IPS-20b (cell line): Measurements from ENCODE around the gene TDP1.

ENCODE experiments used
- H3K27ac ChIP-seq: one replicate; pipeline ENCODE4 v1.5.1; 2013; ENCODE audit warnings: low read length
- H3K27me3 ChIP-seq: 2 replicates; pipeline ENCODE4 v1.6.1; 2013; ENCODE audit warnings: mild to moderate bottlenecking, low read length, inconsistent platforms; ENCODE audit not compliant: insufficient read depth
- H3K36me3 ChIP-seq: 2 replicates; pipeline ENCODE4 v1.6.1; 2013; ENCODE audit warnings: low read depth, mild to moderate bottlenecking, inconsistent platforms, low read length, moderate library complexity; ENCODE audit not compliant: insufficient read depth
- H3K4me1 ChIP-seq: 2 replicates; pipeline ENCODE4 v1.6.1; 2013; ENCODE audit warnings: mild to moderate bottlenecking, control low read depth, inconsistent platforms, low read length, moderate library complexity; ENCODE audit not compliant: insufficient read depth
- H3K4me3 ChIP-seq: 2 replicates; pipeline ENCODE4 v1.5.1; 2013; ENCODE audit warnings: mild to moderate bottlenecking, low read length, inconsistent platforms
- H3K9ac ChIP-seq: 2 replicates; pipeline ENCODE4 v1.6.1; 2013; ENCODE audit warnings: low read depth, mild to moderate bottlenecking, inconsistent platforms, low read length, moderate library complexity
- H3K9me3 ChIP-seq: 2 replicates; pipeline ENCODE4 v1.6.1; 2013; ENCODE audit warnings: mild to moderate bottlenecking, low read depth, low read length, inconsistent platforms; ENCODE audit not compliant: insufficient read depth

Gene TDP1

GRCh38 chr14:89918721-89919120 lies 37.0 kb upstream of the TDP1 start:
- H3K27ac ChIP-seq: no peak overlapping the region
- no peak overlapping the region for H3K9ac ChIP-seq
- H3K9me3 ChIP-seq: no peaks in the 10 kb centered on the region
- no peak overlapping the region for H3K4me3 ChIP-seq
- peaks cover 2% of the 10 kb centered on the region; the same call in 1 of the 2 replicates for H3K4me1 ChIP-seq
- no peaks in the 10 kb centered on the region for H3K36me3 ChIP-seq
- no peaks in the 10 kb centered on the region for H3K27me3 ChIP-seq

DNA sequence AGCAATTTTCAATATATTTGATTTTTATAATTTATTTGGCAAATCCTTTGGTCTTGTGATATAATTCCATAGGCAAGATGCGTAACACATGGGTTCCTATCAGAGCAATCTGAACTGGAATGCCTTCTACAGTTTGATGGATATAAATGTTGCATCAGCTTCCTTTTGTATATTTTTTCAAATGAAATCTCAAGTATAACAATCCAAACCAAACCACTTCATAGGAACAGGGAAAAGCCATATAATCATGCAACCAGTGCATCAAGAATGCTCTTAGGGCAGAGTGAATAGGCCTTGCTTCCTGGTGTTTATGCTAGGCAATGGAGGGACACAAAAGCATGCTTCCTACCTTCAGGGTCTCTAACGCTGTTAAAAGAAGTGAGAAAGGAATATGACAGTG lies 35.7 kb upstream of the TDP1 start:
- Histone ChIP-seq H3K9me3 (no peaks in the 10 kb centered on the region), H3K9ac (no peak overlapping the region), H3K4me1 (peaks cover 3% of the 10 kb centered on the region; the same call in 1 of the 2 replicates), H3K4me3 (no peak overlapping the region), H3K36me3 (no peaks in the 10 kb centered on the region), H3K27me3 (no peaks in the 10 kb centered on the region), H3K27ac (no peak overlapping the region)

- Histone ChIP-seq H3K27ac (no peak overlapping the region), H3K4me1 (peaks cover 3% of the 10 kb centered on the region; the same call in 1 of the 2 replicates), H3K27me3 (no peaks in the 10 kb centered on the region), H3K9me3 (no peaks in the 10 kb centered on the region), H3K36me3 (no peaks in the 10 kb centered on the region), H3K4me3 (no peak overlapping the region), H3K9ac (no peak overlapping the region)
Observed at GRCh38 chr14:89921346-89921745, 34.4 kb upstream of the TDP1 start.

DNA sequence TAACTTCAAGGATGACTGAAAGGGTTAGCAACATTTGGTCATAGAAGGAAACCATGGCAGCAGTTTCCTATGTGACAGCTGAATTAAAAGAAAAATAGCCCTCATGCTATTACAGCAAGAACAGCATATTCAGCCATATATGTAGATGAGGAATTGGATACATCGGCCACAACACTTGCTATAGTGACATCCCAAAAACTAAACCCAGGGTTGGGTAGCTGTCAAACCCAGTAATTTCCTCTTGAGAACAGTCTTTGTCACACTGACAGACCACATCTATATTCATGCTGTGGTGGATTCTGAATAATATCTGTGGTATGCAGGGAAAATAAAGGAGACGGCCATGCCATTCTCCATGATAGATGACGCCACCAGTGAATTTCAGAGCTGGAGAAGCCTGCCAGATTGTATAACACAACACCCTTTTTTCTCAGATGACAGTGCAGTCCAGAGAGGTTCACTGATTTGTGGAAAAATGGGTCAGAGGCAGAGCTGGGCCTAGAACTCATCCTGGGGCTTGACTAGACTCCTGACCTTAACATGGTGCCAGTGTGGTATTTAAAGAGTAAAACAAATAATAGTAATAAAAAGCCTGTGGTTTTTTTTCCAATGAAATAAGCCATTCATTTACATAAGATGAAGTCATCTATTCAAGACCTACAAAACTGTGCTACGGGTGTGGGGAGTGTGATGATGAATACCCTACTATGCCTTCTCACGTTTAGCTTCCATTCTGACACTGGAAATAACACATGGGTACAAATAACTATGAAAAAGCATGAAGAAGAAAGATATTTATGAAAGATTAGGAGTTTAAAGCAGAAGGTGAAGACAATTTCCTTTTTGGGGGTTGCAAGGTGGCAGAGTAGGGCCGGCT lies 33.5 kb upstream of the TDP1 start:
- Histone ChIP-seq H3K4me3 (no peak overlapping the region), H3K36me3 (no peaks in the 10 kb centered on the region), H3K9me3 (no peaks in the 10 kb centered on the region), H3K27ac (no peak overlapping the region), H3K9ac (no peak overlapping the region), H3K4me1 (peaks cover 3% of the 10 kb centered on the region; the same call in 1 of the 2 replicates), H3K27me3 (no peaks in the 10 kb centered on the region)

DNA sequence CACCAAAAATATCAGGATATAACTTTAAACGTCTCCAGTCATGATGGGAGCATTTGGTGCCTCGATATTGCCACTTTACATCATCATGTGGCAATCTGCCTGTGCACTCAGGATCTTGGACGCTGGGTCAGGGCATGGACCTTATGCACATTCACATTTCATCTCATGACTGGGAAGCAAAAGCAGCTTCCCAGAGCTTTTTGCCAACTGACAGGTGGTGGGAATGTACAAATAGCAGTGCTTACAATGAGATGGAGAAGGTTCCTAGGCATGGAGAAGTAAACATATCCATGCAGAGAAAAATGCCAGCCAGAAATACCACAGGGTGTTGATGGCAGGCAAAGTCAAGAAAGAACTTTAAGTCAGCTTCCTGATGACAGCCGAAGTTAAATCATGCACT lies 31.5 kb upstream of the TDP1 start:
- H3K4me3 ChIP-seq: no peak overlapping the region
- H3K4me1 ChIP-seq: peaks cover 3% of the 10 kb centered on the region; the same call in 1 of the 2 replicates
- no peak overlapping the region for H3K9ac ChIP-seq
- H3K27me3 ChIP-seq: no peaks in the 10 kb centered on the region
- H3K27ac ChIP-seq: no peak overlapping the region
- no peaks in the 10 kb centered on the region for H3K36me3 ChIP-seq
- no peaks in the 10 kb centered on the region for H3K9me3 ChIP-seq

- Histone ChIP-seq H3K4me1 (peaks cover 3% of the 10 kb centered on the region; the same call in 1 of the 2 replicates), H3K9me3 (no peaks in the 10 kb centered on the region), H3K27ac (no peak overlapping the region), H3K27me3 (no peaks in the 10 kb centered on the region), H3K9ac (no peak overlapping the region), H3K36me3 (0 out of 2 replicates have a peak, but pooled peaks cover under 1% of the 10 kb centered on the region), H3K4me3 (no peak overlapping the region)
Observed at GRCh38 chr14:89926694-89927093, 29.0 kb upstream of the TDP1 start.

DNA sequence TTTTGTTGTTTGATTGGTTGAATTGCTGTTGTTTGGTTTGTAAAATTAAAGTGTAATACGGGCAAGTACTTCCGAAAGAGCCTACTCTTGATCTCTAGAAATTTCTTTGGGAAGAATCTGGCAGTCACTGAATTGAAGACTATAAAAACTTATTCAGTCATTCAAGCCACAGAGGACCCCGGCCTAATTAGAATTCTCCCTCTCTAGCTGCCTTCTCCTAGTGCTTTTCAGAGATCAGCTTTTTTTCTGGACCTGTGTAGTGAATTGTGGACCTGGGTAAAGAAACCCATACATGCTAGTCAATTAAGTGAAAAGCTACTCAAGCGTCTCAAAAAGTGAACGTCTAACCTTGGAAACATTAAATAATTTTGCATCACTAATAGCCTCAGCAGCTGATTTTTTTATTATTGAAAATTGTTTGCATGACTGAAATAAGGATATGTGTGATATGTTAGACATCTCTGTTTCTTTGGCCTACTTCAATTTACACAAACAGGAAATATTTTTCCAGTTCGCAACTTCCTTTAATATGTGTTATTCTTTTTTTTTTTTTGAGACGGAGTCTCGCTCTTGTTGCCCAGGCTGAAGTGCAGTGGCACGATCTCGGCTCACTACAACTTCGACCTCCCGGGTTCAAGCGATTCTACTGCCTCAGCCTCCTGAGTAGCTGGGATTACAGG lies 28.4 kb upstream of the TDP1 start:
- Histone ChIP-seq H3K36me3 (0 out of 2 replicates have a peak, but pooled peaks cover 5% of the 10 kb centered on the region), H3K27me3 (no peaks in the 10 kb centered on the region), H3K9me3 (no peaks in the 10 kb centered on the region), H3K4me3 (no peak overlapping the region), H3K4me1 (peaks cover 3% of the 10 kb centered on the region; the same call in 1 of the 2 replicates), H3K9ac (no peak overlapping the region), H3K27ac (no peak overlapping the region)

- Histone ChIP-seq H3K9me3 (no peaks in the 10 kb centered on the region), H3K27ac (no peak overlapping the region), H3K4me1 (no peaks in the 10 kb centered on the region)
Observed at GRCh38 chr14:89933002-89933401, 22.7 kb upstream of the TDP1 start.

GRCh38 chr14:89936654-89937185 lies 19.0 kb upstream of the TDP1 start:
- Histone ChIP-seq H3K36me3 (0 out of 2 replicates have a peak, but pooled peaks cover 4% of the 10 kb centered on the region), H3K27ac (no peak overlapping the region), H3K9ac (no peak overlapping the region), H3K27me3 (no peaks in the 10 kb centered on the region), H3K4me3 (no peak overlapping the region), H3K4me1 (no peaks in the 10 kb centered on the region), H3K9me3 (no peaks in the 10 kb centered on the region)

More at GRCh38 chr14:89933002-89933401, 22.7 kb upstream of the TDP1 start:
- Histone ChIP-seq H3K36me3 (0 out of 2 replicates have a peak, but pooled peaks cover 5% of the 10 kb centered on the region), H3K4me3 (no peak overlapping the region), H3K27me3 (no peaks in the 10 kb centered on the region), H3K9ac (no peak overlapping the region)

DNA sequence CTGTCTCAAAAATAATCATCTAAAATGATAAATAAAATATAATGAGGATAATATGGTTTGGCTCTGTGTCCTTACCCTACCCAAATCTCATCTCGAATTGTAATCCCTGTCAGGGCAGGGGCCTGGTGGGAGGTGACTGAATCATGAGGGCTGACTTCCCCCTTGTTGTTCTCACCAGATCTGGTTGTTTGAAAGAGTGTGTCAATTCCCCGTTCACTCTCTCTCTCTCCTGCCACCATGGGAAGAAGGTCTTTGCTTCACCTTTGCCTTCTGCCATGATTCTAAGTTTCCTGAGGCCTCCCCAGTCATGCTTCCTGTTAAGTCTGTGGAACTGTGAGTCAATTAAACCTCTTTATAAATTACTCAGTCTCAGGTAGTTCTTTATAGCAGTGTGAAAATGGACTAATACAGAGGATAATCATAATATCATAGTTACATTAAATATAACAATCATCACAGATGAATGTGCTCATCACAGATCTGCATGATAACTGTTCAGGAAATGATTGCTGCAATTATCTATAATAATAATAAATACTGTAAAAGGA lies 13.8 kb upstream of the TDP1 start:
- Histone ChIP-seq H3K36me3 (no peaks in the 10 kb centered on the region), H3K4me3 (no peak overlapping the region), H3K4me1 (no peaks in the 10 kb centered on the region), H3K9ac (no peak overlapping the region), H3K9me3 (no peaks in the 10 kb centered on the region), H3K27ac (no peak overlapping the region), H3K27me3 (no peaks in the 10 kb centered on the region)

- no peaks in the 10 kb centered on the region for H3K27me3 ChIP-seq
Observed at GRCh38 chr14:89947344-89947743, 8.4 kb upstream of the TDP1 start.

More at GRCh38 chr14:89947344-89947743, 8.4 kb upstream of the TDP1 start:
- no peak overlapping the region for H3K27ac ChIP-seq
- peaks cover 10% of the 10 kb centered on the region for H3K36me3 ChIP-seq
- no peak overlapping the region for H3K9ac ChIP-seq
- no peak overlapping the region for H3K4me3 ChIP-seq
- H3K4me1 ChIP-seq: no peaks in the 10 kb centered on the region
- H3K9me3 ChIP-seq: no peaks in the 10 kb centered on the region
